Measurements from ENCODE around the gene TRIM16. TPM values are rescaled to one million over a fixed set of nuclear protein-coding genes. Genes with fewer than 3 reads are reported as not detected.
"Not testable (repeated sequence)": the region's sequence is repeated elsewhere in the genome, so short reads cannot be mapped to it uniquely, and the experiment has no call there.

TRIM16 gene
- total RNA-seq (10 to 100 TPM; 12.2 to 20.3 TPM), polyA plus RNA-seq (10 to 100 TPM in 1 of 2 donors, 1 to 10 TPM in 1; 8.1 to 13.8 TPM)
- long read RNA-seq, donor 1, partial matches to known transcripts, result 49 of 69 reads
- long read RNA-seq, donor 1, other reads (novel, unspliced or antisense), result 18 of 69 reads
- long read RNA-seq, donor 2, partial matches to known transcripts, result 16 of 18 reads
- long read RNA-seq, donor 2, other reads (novel, unspliced or antisense), result 0 of 18 reads

GRCh38 chr17:15683824-15684478, at the start of gene TRIM16:
Gene TRIM16, minus strand, starts transcription at chr17:15684311. Its CDS starts 32,702 bp downstream, at chr17:15651609.
- H3K4me1 ChIP-seq (ENCODE audit: control insufficient read depth in 1 of 2, insufficient read depth in 2 of 2, low read length in 2 of 2); intact Hi-C loops (cut with DNase I); H3K27ac ChIP-seq (ENCODE audit: low read depth in 1 of 2, low read length in 2 of 2); H3K36me3 ChIP-seq (ENCODE audit: control insufficient read depth in 1 of 2, insufficient read depth in 2 of 2, low read length in 1 of 2); H3K27me3 ChIP-seq (ENCODE audit: control insufficient read depth in 1 of 2, insufficient read depth in 2 of 2, low read length in 1 of 2); H3K9me3 ChIP-seq (ENCODE audit: control insufficient read depth, low read length): not testable (repeated sequence)
- DNase-seq (peak; percentile 86 to 94), ATAC-seq (ENCODE audit: low FRiP score) (peak; percentile 93)
- WGBS, 2 donors, result 1% methylated on average over 32 to 35 of the region's 35 CpGs
- H3K4me3 ChIP-seq (ENCODE audit: low read length in 2 of 2), result peak within 1 kb of the TSS; percentile 56 to 63

DNA sequence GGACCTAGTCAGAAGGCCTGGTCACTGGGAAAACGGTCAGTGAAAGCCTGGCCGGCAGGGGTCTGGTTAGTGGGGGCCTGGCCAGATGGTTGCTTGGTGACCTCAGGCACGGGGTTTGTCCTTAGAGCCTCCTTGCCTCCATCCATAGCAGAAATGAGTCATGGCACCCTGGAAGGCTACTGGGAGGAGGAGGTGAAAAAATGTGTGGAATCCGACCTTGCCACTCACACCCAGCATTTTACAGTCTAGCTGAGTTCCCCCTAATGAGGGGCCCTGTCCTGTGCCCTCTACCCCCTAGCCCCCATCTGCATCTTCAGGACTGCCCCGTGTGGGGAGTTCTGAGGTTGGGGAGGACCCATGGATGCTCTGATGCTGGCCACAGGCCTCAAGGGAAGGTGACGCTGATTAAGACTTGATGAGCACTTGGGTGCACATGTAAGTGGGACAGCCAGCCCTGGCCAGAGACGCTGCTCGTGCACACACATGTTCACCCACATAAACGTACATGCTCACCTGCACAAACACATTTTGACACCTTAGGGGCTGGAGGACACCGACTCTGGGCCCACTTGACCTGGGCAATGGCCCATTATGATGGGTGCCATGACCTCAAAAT, 49.2 kb upstream of the TRIM16 start:
- ATAC-seq (ENCODE audit: low FRiP score); intact Hi-C loops (cut with DNase I); H3K4me1 ChIP-seq (ENCODE audit: control insufficient read depth in 1 of 2, insufficient read depth in 2 of 2, low read length in 2 of 2); H3K27me3 ChIP-seq (ENCODE audit: control insufficient read depth in 1 of 2, insufficient read depth in 2 of 2, low read length in 1 of 2); H3K36me3 ChIP-seq (ENCODE audit: control insufficient read depth in 1 of 2, insufficient read depth in 2 of 2, low read length in 1 of 2); H3K27ac ChIP-seq (ENCODE audit: low read depth in 1 of 2, low read length in 2 of 2); DNase-seq; H3K9me3 ChIP-seq (ENCODE audit: control insufficient read depth, low read length); H3K4me3 ChIP-seq (ENCODE audit: low read length in 2 of 2): not testable (repeated sequence)
- WGBS, 2 donors, result 81 to 88% methylated on average over 7 to 8 of the region's 10 CpGs

- H3K27ac ChIP-seq (ENCODE audit: low read depth in 1 of 2, low read length in 2 of 2); H3K36me3 ChIP-seq (ENCODE audit: control insufficient read depth in 1 of 2, insufficient read depth in 2 of 2, low read length in 1 of 2); H3K4me1 ChIP-seq (ENCODE audit: control insufficient read depth in 1 of 2, insufficient read depth in 2 of 2, low read length in 2 of 2); ATAC-seq (ENCODE audit: low FRiP score); DNase-seq; H3K27me3 ChIP-seq (ENCODE audit: control insufficient read depth in 1 of 2, insufficient read depth in 2 of 2, low read length in 1 of 2); H3K9me3 ChIP-seq (ENCODE audit: control insufficient read depth, low read length); intact Hi-C loops (cut with DNase I); H3K4me3 ChIP-seq (ENCODE audit: low read length in 2 of 2): not testable (repeated sequence)
- WGBS, 2 donors, result 77 to 81% methylated on average over 8 to 9 of the region's 10 CpGs
Observed at GRCh38 chr17:15731900-15732299, 47.8 kb upstream of the TRIM16 start, which contains the start of gene TBC1D26. Gene TBC1D26, plus strand, starts transcription at chr17:15732283. Its CDS starts 3,066 bp downstream, at chr17:15735349.

DNA sequence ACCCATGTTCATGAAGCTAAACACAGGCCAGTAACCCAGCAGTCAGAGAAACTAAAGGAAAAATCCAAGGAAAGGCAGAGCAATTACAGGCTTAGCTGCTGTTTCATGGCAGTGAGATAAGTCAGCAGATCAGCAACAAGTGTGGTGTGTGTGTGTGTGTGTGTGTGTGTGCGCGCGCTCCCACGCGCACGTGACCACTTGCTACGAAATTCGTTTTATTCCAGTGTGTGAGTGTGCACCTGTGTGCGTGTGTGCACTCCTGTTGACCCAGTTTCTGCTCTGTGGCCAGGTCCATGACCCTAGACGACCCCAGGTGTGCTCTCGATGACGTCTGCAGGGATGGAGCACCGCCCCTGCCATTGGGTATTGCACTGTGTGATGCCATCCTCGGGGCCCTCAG, 46.4 kb upstream of the TRIM16 start:
- H3K4me1 ChIP-seq (ENCODE audit: control insufficient read depth in 1 of 2, insufficient read depth in 2 of 2, low read length in 2 of 2); ATAC-seq (ENCODE audit: low FRiP score); H3K27ac ChIP-seq (ENCODE audit: low read depth in 1 of 2, low read length in 2 of 2); DNase-seq; H3K36me3 ChIP-seq (ENCODE audit: control insufficient read depth in 1 of 2, insufficient read depth in 2 of 2, low read length in 1 of 2); H3K9me3 ChIP-seq (ENCODE audit: control insufficient read depth, low read length); intact Hi-C loops (cut with DNase I); H3K4me3 ChIP-seq (ENCODE audit: low read length in 2 of 2); H3K27me3 ChIP-seq (ENCODE audit: control insufficient read depth in 1 of 2, insufficient read depth in 2 of 2, low read length in 1 of 2): not testable (repeated sequence)
- WGBS, 2 donors, result 73 to 88% methylated on average over 5 to 9 of the region's 14 CpGs

DNA sequence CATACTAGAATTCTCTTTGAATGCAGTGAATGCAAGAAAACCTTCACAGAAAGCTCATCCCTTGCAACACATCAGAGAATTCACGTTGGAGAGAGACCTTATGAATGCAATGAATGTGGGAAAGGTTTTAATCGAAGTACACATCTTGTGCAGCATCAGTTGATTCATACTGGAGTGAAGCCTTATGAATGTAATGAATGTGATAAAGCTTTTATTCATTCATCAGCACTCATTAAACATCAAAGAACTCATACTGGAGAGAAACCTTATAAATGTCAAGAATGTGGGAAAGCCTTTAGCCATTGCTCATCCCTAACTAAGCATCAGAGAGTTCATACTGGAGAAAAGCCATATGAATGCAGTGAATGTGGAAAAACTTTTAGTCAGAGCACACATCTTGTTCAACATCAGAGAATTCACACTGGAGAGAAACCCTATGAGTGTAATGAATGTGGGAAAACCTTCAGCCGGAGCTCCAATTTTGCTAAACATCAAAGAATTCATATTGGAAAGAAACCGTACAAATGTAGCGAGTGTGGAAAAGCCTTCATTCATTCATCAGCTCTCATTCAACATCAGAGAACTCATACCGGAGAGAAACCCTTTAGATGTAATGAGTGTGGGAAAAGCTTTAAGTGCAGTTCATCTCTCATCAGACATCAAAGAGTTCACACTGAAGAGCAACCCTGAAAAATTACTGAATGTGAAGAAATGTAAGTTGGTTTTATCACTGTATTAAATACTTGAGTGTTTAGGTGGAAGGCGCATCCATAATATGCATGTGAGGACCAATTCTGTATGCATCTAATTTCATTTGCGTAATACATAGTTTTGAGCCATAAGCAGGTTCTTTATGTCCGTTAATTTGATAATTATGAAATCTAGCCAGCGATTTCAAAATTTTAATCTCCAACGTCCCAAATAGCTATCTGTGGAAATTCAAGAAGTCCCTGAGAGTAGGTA, 32.8 kb upstream of the TRIM16 start:
- intact Hi-C loops (cut with DNase I); H3K27ac ChIP-seq (ENCODE audit: low read depth in 1 of 2, low read length in 2 of 2); H3K9me3 ChIP-seq (ENCODE audit: control insufficient read depth, low read length); H3K4me3 ChIP-seq (ENCODE audit: low read length in 2 of 2); H3K27me3 ChIP-seq (ENCODE audit: control insufficient read depth in 1 of 2, insufficient read depth in 2 of 2, low read length in 1 of 2); H3K4me1 ChIP-seq (ENCODE audit: control insufficient read depth in 1 of 2, insufficient read depth in 2 of 2, low read length in 2 of 2); DNase-seq; H3K36me3 ChIP-seq (ENCODE audit: control insufficient read depth in 1 of 2, insufficient read depth in 2 of 2, low read length in 1 of 2); ATAC-seq (ENCODE audit: low FRiP score): not testable (repeated sequence)
- 95 to 98% methylated on average over 11 of the region's 11 CpGs for WGBS, 2 donors

- H3K9me3 ChIP-seq (ENCODE audit: control insufficient read depth, low read length); H3K4me3 ChIP-seq (ENCODE audit: low read length in 2 of 2); H3K4me1 ChIP-seq (ENCODE audit: control insufficient read depth in 1 of 2, insufficient read depth in 2 of 2, low read length in 2 of 2); H3K36me3 ChIP-seq (ENCODE audit: control insufficient read depth in 1 of 2, insufficient read depth in 2 of 2, low read length in 1 of 2); H3K27me3 ChIP-seq (ENCODE audit: control insufficient read depth in 1 of 2, insufficient read depth in 2 of 2, low read length in 1 of 2); H3K27ac ChIP-seq (ENCODE audit: low read depth in 1 of 2, low read length in 2 of 2); ATAC-seq (ENCODE audit: low FRiP score); intact Hi-C loops (cut with DNase I); DNase-seq: not testable (repeated sequence)
- 96 to 97% methylated on average over 3 of the region's 3 CpGs for WGBS, 2 donors
Observed at GRCh38 chr17:15708879-15709278, 24.8 kb upstream of the TRIM16 start.

- 96 to 98% methylated on average over 27 to 32 of the region's 32 CpGs for WGBS, 2 donors
- ATAC-seq (ENCODE audit: low FRiP score); H3K4me3 ChIP-seq (ENCODE audit: low read length in 2 of 2); H3K36me3 ChIP-seq (ENCODE audit: control insufficient read depth in 1 of 2, insufficient read depth in 2 of 2, low read length in 1 of 2); H3K4me1 ChIP-seq (ENCODE audit: control insufficient read depth in 1 of 2, insufficient read depth in 2 of 2, low read length in 2 of 2); intact Hi-C loops (cut with DNase I); H3K9me3 ChIP-seq (ENCODE audit: control insufficient read depth, low read length); H3K27me3 ChIP-seq (ENCODE audit: control insufficient read depth in 1 of 2, insufficient read depth in 2 of 2, low read length in 1 of 2); DNase-seq; H3K27ac ChIP-seq (ENCODE audit: low read depth in 1 of 2, low read length in 2 of 2): not testable (repeated sequence)
Observed at GRCh38 chr17:15704813-15705212, 20.7 kb upstream of the TRIM16 start.

- ATAC-seq (ENCODE audit: low FRiP score); H3K9me3 ChIP-seq (ENCODE audit: control insufficient read depth, low read length); H3K27me3 ChIP-seq (ENCODE audit: control insufficient read depth in 1 of 2, insufficient read depth in 2 of 2, low read length in 1 of 2); DNase-seq; H3K36me3 ChIP-seq (ENCODE audit: control insufficient read depth in 1 of 2, insufficient read depth in 2 of 2, low read length in 1 of 2); H3K4me1 ChIP-seq (ENCODE audit: control insufficient read depth in 1 of 2, insufficient read depth in 2 of 2, low read length in 2 of 2); H3K4me3 ChIP-seq (ENCODE audit: low read length in 2 of 2); H3K27ac ChIP-seq (ENCODE audit: low read depth in 1 of 2, low read length in 2 of 2); intact Hi-C loops (cut with DNase I): not testable (repeated sequence)
- 98 to 99% methylated on average over 21 to 28 of the region's 33 CpGs for WGBS, 2 donors
Observed at GRCh38 chr17:15704239-15704638, 20.1 kb upstream of the TRIM16 start.
